ENCODE measurements around the gene C14orf119.

The C14orf119 gene

DNA sequence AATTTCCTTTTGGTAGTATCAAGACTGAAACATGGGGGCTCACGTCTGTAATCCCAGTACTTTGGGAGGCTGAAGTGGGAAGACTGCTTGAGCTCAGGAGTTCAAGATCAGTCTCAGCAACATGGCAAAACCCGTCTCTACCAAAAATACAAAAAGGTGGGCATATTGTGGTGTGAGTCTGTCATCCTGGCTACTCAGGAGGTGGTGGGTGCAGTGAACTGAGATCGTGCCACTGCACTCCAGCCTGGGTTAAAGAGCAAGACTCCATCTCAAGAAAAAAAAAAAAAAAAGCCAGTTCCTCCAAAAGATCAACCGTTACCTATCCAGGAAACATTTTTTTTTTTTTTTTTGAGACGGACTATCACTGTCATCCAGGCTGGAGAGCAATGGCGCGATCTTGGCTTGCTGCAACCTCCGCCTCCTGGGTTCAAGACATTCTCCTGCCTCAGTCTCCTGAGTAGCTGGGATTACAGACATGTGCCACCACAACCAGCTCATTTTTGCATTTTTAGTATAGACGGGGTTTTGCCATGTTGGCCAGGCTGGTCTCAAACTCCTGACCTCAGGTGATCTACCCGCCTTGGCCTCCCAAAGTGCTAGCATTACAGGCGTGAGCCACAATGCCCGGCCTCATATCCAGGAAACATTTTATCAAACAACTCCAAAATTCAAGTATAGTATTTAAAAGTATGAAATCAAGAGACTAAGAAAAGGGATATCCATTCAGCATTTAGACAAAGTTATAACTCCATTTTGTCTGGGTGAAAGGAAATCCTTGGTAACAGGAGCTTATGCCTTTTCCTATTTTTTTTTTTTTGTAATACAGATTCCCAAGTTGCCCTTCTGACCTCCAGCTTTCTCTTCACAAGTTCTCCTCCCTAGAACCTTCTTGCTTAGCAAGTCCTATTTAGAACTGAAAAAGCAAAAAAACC, 3.7 kb upstream of the C14orf119 start:
- H3K27ac Mint-ChIP-seq, result peak overlapping the region; percentile 83
- peaks cover 56% of the 10 kb centered on the region for H3K4me1 Mint-ChIP-seq (ENCODE audit: low read depth)
- H3K36me3 Mint-ChIP-seq (ENCODE audit: low read depth), result peaks cover 68% of the 10 kb centered on the region
- no peak for DNase-seq
- H3K4me3 Mint-ChIP-seq, result no peak overlapping the region
- no peaks in the 10 kb centered on the region for H3K27me3 Mint-ChIP-seq
- H3K9me3 Mint-ChIP-seq, result no peaks in the 10 kb centered on the region

DNA sequence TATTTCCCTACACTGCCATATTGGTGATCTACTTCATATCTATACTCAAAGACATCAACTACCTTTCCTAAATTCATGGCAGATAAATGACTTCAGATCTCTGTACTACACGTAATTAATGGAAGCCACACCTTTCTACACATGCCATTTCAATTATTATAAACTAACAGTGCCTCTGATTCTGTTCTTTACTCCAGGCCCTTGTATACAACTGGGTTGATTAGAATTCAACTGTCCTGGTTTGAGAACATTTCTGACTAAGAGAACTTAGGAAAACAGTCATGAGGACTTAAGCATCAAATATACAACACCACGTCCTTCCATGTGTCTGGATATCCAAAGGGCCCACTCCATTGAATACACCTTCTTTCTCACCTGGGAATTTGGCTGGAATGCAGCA, 2.2 kb upstream of the C14orf119 start:
- Mint-ChIP-seq H3K9me3 (no peaks in the 10 kb centered on the region), H3K27ac (peak overlapping the region; percentile 78), H3K36me3 (ENCODE audit: low read depth) (peaks cover 68% of the 10 kb centered on the region), H3K4me3 (no peak overlapping the region), H3K27me3 (no peaks in the 10 kb centered on the region), H3K4me1 (ENCODE audit: low read depth) (peaks cover 55% of the 10 kb centered on the region)
- DNase-seq, result no peak

GRCh38 chr14:23093526-23093925, 1.8 kb upstream of the C14orf119 start:
- no peaks in the 10 kb centered on the region for H3K27me3 Mint-ChIP-seq
- H3K4me1 Mint-ChIP-seq (ENCODE audit: low read depth), result peaks cover 57% of the 10 kb centered on the region
- DNase-seq, result no peak
- H3K36me3 Mint-ChIP-seq (ENCODE audit: low read depth), result peaks cover 68% of the 10 kb centered on the region
- peak overlapping the region; percentile 78 for H3K27ac Mint-ChIP-seq
- no peak overlapping the region for H3K4me3 Mint-ChIP-seq
- H3K9me3 Mint-ChIP-seq, result no peaks in the 10 kb centered on the region

DNA sequence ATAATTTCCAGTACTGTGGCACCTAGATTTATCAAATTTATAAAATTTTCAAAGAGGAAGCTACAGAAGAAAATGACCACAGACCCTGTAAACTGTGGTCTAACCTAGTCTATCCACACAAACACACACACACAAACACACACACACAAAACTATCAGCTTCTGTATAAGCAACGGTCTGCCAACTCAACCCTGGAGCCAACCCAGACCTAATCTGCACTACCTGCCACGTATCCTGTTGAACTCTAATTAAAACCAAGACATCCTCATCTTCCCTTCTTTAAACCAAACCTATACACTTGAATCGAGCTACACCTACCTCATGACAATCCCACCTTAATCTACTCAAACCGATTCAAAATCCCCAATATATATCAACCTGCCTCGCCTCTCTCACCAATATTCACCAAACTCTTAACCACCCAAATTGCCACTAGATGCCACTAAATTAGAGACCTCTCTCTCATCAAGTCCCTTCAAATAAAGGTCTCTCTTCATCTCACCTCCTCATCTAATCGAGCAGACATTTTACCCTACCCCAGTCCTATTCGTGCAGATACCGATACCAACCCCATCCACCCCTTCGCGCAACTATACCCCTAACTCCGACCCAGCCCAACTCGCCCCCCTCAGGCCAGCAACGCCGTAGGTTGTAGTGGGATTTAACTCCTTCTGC, 1.2 kb upstream of the C14orf119 start:
- H3K36me3 Mint-ChIP-seq (ENCODE audit: low read depth), result peaks cover 68% of the 10 kb centered on the region
- H3K9me3 Mint-ChIP-seq, result no peaks in the 10 kb centered on the region
- H3K27ac Mint-ChIP-seq, result no peak overlapping the region
- peaks cover 57% of the 10 kb centered on the region for H3K4me1 Mint-ChIP-seq (ENCODE audit: low read depth)
- no peak for DNase-seq
- H3K27me3 Mint-ChIP-seq, result no peaks in the 10 kb centered on the region
- no peak overlapping the region for H3K4me3 Mint-ChIP-seq

- Mint-ChIP-seq H3K4me1 (ENCODE audit: low read depth) (peaks cover 53% of the 10 kb centered on the region), H3K36me3 (ENCODE audit: low read depth) (peaks cover 67% of the 10 kb centered on the region), H3K4me3 (no peak within 1 kb of the TSS), H3K27me3 (no peaks in the 10 kb centered on the region), H3K9me3 (no peaks in the 10 kb centered on the region), H3K27ac (no peak within 1 kb of the TSS)
- DNase-seq, result peak; percentile 99
These were observed 574 bp upstream of the C14orf119 start, which contains the start of gene ACIN1 for GRCh38 chr14:23094666-23095195. TSS of gene ACIN1 (minus strand) at chr14:23095136. CDS start at chr14:23095112, 24 bp downstream.

GRCh38 chr14:23097786-23098185, 2.5 kb downstream of the C14orf119 start:
- Mint-ChIP-seq H3K9me3 (no peaks in the 10 kb centered on the region), H3K27me3 (no peaks in the 10 kb centered on the region), H3K4me1 (ENCODE audit: low read depth) (peaks cover 33% of the 10 kb centered on the region), H3K4me3 (no peak overlapping the region), H3K36me3 (ENCODE audit: low read depth) (peaks cover 40% of the 10 kb centered on the region), H3K27ac (peak overlapping the region; percentile 41)
- no peak for DNase-seq

DNA sequence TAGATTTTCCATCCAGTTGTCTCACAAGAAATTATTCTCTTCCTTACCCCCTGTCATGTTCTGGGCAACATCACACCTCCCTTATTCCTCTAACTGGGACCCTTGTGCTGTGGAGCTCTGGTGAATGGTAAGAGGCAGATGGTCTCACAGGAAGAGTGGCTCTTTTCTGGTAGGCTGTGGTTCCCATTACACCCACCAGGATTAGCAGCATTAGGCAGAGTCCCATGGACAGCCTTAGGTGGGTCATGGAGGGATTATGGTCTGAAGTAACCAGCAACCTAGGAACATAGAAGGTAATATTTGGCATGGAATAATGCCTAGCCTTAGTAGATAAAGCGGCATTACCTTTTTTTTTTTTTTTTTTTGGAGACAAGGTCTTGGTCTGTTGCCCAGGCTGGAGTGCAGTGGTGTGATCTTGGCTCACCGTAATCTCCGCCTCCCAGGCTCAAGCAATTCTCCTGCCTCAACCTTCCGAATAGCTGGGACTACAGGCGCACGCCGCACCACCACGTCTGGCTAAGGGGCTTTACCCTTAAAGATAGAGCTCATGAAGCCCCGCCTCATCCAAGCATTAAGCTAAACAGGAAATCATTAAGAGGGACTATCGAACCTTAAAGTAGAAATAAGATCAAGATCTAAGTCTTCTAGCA, 4.0 kb downstream of the C14orf119 start:
- Mint-ChIP-seq H3K27me3 (no peaks in the 10 kb centered on the region), H3K36me3 (ENCODE audit: low read depth) (peaks cover 32% of the 10 kb centered on the region), H3K4me1 (ENCODE audit: low read depth) (peaks cover 24% of the 10 kb centered on the region), H3K9me3 (no peaks in the 10 kb centered on the region), H3K4me3 (no peak overlapping the region), H3K27ac (no peak overlapping the region)
- DNase-seq, result no peak

DNA sequence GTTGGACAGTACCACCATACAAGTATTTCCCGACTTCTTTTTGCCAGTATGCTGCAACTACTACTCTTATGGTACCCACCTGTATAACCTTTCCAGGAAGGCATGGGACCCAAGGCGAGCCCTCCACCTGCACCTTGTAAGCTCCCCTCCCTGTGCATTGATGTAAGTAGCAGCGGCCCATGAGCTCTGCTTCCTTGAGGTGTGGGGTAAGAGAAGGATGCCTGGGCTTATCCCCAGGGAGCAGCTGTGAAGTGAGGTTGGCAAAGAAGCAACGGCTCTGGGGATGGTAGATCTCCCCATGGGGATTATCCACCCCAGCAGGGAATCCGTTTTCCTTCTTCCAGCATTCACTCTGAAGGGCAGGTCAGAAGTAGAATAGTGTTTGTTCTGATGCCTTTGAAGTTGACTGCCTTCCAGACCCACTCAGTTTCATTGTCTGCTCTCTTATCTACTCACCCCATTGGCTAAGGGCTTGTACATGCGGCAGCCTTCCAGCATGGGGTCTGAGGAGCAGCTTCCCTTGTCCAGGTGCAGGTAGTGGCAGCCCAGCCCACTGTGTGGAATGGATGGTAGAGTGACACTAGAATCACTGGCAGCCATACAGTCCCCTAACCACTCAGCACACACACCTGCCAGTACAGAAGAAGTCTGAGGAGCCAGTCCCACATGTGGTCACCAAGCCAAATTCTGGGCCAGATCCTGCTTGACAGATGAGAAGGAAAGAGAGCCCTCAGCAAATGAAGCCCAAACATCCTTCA, 6.1 kb downstream of the C14orf119 start:
- Mint-ChIP-seq H3K4me3 (no peak overlapping the region), H3K4me1 (ENCODE audit: low read depth) (peaks cover 22% of the 10 kb centered on the region), H3K36me3 (ENCODE audit: low read depth) (peaks cover 32% of the 10 kb centered on the region), H3K27me3 (no peaks in the 10 kb centered on the region), H3K27ac (no peak overlapping the region), H3K9me3 (no peaks in the 10 kb centered on the region)
- DNase-seq, result no peak

- H3K27ac Mint-ChIP-seq, result no peak overlapping the region
- H3K4me3 Mint-ChIP-seq, result no peak overlapping the region
- H3K36me3 Mint-ChIP-seq (ENCODE audit: low read depth), result peaks cover 25% of the 10 kb centered on the region
- H3K4me1 Mint-ChIP-seq (ENCODE audit: low read depth), result peaks cover 15% of the 10 kb centered on the region
- no peaks in the 10 kb centered on the region for H3K9me3 Mint-ChIP-seq
- no peak for DNase-seq
- no peaks in the 10 kb centered on the region for H3K27me3 Mint-ChIP-seq
These were observed 6.8 kb downstream of the C14orf119 start for GRCh38 chr14:23101986-23102625.

DNA sequence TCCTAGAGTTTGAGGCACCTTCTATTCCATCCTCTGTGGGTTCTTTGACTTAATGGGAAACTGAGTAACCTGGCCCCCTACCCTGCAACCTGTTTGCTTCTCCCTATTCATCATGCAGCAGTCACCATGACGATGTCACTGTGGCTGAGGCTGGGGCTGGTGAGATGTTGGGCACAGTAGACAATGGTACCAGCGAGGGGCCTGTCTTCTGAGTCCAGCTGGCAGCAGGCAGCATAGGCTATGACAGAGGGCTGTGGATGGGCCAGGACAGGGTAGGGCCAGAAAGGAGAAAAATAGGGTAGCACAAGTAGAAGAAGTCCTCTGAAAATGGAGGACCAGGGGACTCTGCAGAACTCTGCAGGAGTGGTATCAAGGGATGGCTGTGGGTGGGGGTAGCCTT, 7.5 kb downstream of the C14orf119 start:
- H3K27me3 Mint-ChIP-seq, result no peaks in the 10 kb centered on the region
- H3K36me3 Mint-ChIP-seq (ENCODE audit: low read depth), result peaks cover 18% of the 10 kb centered on the region
- H3K27ac Mint-ChIP-seq, result no peak overlapping the region
- H3K4me3 Mint-ChIP-seq, result no peak overlapping the region
- DNase-seq, result no peak
- peaks cover 8% of the 10 kb centered on the region for H3K4me1 Mint-ChIP-seq (ENCODE audit: low read depth)
- no peaks in the 10 kb centered on the region for H3K9me3 Mint-ChIP-seq

DNA sequence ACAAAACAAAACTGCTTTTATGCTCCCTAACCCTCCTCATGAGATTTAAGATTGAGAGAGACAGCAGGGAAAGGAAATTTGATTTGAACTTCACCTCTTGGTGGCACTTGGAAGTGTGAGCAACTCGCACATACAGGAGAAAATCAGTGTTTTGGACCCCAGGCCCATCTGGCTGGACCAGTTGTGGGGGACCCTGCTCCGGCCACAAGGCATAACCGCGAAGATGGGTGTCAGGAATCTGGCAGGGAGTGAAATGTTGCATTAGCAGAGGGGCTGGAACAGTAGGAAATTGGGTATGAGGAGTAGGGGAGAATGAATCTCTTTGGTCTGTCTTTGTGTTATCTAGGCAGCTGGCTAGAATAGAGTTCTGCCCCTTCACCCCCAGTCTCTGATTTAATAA, 8.3 kb downstream of the C14orf119 start:
- Mint-ChIP-seq H3K4me3 (no peak overlapping the region), H3K4me1 (ENCODE audit: low read depth) (peaks cover 2% of the 10 kb centered on the region), H3K9me3 (no peaks in the 10 kb centered on the region), H3K27me3 (no peaks in the 10 kb centered on the region), H3K27ac (no peak overlapping the region), H3K36me3 (ENCODE audit: low read depth) (peaks cover 11% of the 10 kb centered on the region)
- no peak for DNase-seq

- peaks cover 5% of the 10 kb centered on the region for H3K36me3 Mint-ChIP-seq (ENCODE audit: low read depth)
- no peak overlapping the region for H3K27ac Mint-ChIP-seq
- no peaks in the 10 kb centered on the region for H3K9me3 Mint-ChIP-seq
- no peak overlapping the region for H3K4me3 Mint-ChIP-seq
- no peak for DNase-seq
- H3K4me1 Mint-ChIP-seq (ENCODE audit: low read depth), result peaks cover 1% of the 10 kb centered on the region
- no peaks in the 10 kb centered on the region for H3K27me3 Mint-ChIP-seq
These were observed 8.8 kb downstream of the C14orf119 start for GRCh38 chr14:23104070-23104590.

DNA sequence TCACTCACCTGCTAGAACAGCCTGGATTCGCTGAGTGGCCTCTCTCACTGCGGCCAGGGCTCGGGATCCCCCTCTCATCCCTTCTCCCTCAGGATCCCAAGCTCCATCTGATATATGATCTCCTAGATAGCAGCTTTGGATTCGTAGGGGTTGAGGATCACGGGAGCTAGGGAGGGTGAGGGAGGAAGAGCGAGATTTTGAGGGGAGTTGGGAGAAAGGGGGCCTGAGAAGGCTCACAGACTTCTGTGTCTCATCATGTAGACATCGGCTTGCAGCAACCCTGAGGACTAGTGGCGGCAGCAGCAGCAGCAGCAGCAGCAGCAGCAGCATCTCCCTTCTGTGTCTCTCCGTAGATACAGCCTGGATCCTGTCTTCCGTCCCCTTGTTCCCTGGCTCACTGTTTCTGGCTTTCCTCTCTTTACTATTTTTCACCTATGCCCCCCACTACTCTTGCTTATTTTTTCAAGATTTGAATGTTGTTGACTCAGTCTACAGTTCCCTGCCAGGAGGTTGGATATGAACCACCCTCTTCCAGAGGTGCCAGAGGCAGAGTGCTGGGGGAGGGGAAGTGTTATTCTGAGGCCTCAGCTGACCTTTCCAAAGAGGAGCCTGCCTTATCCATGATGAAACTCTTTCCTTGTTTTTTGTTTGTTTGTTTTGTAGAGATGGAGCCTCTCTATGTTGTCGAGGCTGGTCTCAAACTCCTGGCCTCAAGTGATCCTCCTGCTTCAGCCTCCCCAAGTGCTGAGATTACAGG, 9.5 kb downstream of the C14orf119 start, which contains the start of gene CIROP:
TSS of gene CIROP (minus strand) at position 399 of the 757 bp plus-strand sequence. CDS start at position 330, 69 bp downstream.
- Mint-ChIP-seq H3K4me3 (no peak within 1 kb of the TSS), H3K4me1 (ENCODE audit: low read depth) (no peaks in the 10 kb centered on the region), H3K27me3 (no peaks in the 10 kb centered on the region), H3K27ac (no peak within 1 kb of the TSS), H3K36me3 (ENCODE audit: low read depth) (no peaks in the 10 kb centered on the region), H3K9me3 (no peaks in the 10 kb centered on the region)
- DNase-seq, result no peak

Measured in activated T-cell treated with anti-CD3 and anti-CD28 coated beads, Interleukin-2, amount 50 U/mL, for 24 hours (primary cell).